ENCODE data around the gene PTPRN. TPM values are rescaled to one million over a fixed set of nuclear protein-coding genes. Genes with fewer than 3 reads are reported as not detected.

Gene PTPRN
- total and polyA plus RNA-seq, 4 donors: 0.11 to 2.6 (median 0.22) TPM

GRCh38 chr2:219335373-219335786, 26.2 kb upstream of the PTPRN start:
- ATAC-seq (ENCODE audit: insufficient read depth, low FRiP score): no peak
- Histone ChIP-seq H3K9me3 (ENCODE audit: control insufficient read depth in 4 of 4, insufficient read depth in 3 of 4, low read length in 3 of 4) (peaks cover 0 to 9% (median 0%) of the 10 kb centered on the region in 4 donors), H3K36me3 (ENCODE audit: control insufficient read depth in 4 of 4, insufficient read depth in 4 of 4, low read length in 4 of 4) (no peaks in the 10 kb centered on the region), H3K9ac (ENCODE audit: insufficient read depth in 1 of 2, low read length in 2 of 2) (no peak overlapping the region), H3K27me3 (ENCODE audit: control insufficient read depth in 3 of 3, insufficient read depth in 3 of 3, low read length in 2 of 3) (peaks cover 0 to 33% (median 17%) of the 10 kb centered on the region in 3 donors), H3K27ac (ENCODE audit: low read depth in 1 of 2, low read length in 1 of 2) (no peak overlapping the region), H3K4me1 (ENCODE audit: control insufficient read depth in 5 of 5, insufficient read depth in 5 of 5, low read length in 5 of 5) (no peaks in the 10 kb centered on the region), H3K4me3 (no peak overlapping the region)
- no peak for DNase-seq
- WGBS, 2 donors: 29 to 46% methylated on average over 5 of the region's 5 CpGs
- no peak for TF ChIP-seq CTCF (IDR thresholded peaks at IDR 0.05; ENCODE audit: control extremely low read depth, extremely low read depth)

GRCh38 chr2:219334076-219334475, 24.9 kb upstream of the PTPRN start:
- Histone ChIP-seq H3K9ac (ENCODE audit: insufficient read depth in 1 of 2, low read length in 2 of 2) (no peak overlapping the region), H3K27ac (ENCODE audit: low read depth in 1 of 2, low read length in 1 of 2) (no peak overlapping the region), H3K9me3 (ENCODE audit: control insufficient read depth in 4 of 4, insufficient read depth in 3 of 4, low read length in 3 of 4) (peaks cover 0 to 10% (median 0%) of the 10 kb centered on the region in 4 donors), H3K4me1 (ENCODE audit: control insufficient read depth in 5 of 5, insufficient read depth in 5 of 5, low read length in 5 of 5) (no peaks in the 10 kb centered on the region), H3K4me3 (no peak overlapping the region), H3K36me3 (ENCODE audit: control insufficient read depth in 4 of 4, insufficient read depth in 4 of 4, low read length in 4 of 4) (no peaks in the 10 kb centered on the region), H3K27me3 (ENCODE audit: control insufficient read depth in 3 of 3, insufficient read depth in 3 of 3, low read length in 2 of 3) (peaks cover 0 to 37% (median 19%) of the 10 kb centered on the region in 3 donors)
- no peak for TF ChIP-seq CTCF (IDR thresholded peaks at IDR 0.05; ENCODE audit: control extremely low read depth, extremely low read depth)
- ATAC-seq (ENCODE audit: insufficient read depth, low FRiP score): no peak
- no peak for DNase-seq
- WGBS, 2 donors: 69 to 97% methylated on average over 2 of the region's 2 CpGs

- no peaks in the 10 kb centered on the region for H3K36me3 ChIP-seq (ENCODE audit: control insufficient read depth in 4 of 4, insufficient read depth in 4 of 4, low read length in 4 of 4)
- no peak within 1 kb of the TSS for H3K4me3 ChIP-seq
- H3K27me3 ChIP-seq (ENCODE audit: control insufficient read depth in 3 of 3, insufficient read depth in 3 of 3, low read length in 2 of 3): peaks cover 0 to 40% (median 19%) of the 10 kb centered on the region in 3 donors
- H3K4me1 ChIP-seq (ENCODE audit: control insufficient read depth in 5 of 5, insufficient read depth in 5 of 5, low read length in 5 of 5): no peaks in the 10 kb centered on the region
- DNase-seq (no peak), ATAC-seq (ENCODE audit: insufficient read depth, low FRiP score) (no peak)
- no peak within 1 kb of the TSS for H3K27ac ChIP-seq (ENCODE audit: low read depth in 1 of 2, low read length in 1 of 2)
- H3K9ac ChIP-seq (ENCODE audit: insufficient read depth in 1 of 2, low read length in 2 of 2): no peak within 1 kb of the TSS
- no peak for TF ChIP-seq CTCF (IDR thresholded peaks at IDR 0.05; ENCODE audit: control extremely low read depth, extremely low read depth)
- WGBS, 2 donors: 10 to 12% methylated on average over 24 of the region's 24 CpGs
- H3K9me3 ChIP-seq (ENCODE audit: control insufficient read depth in 4 of 4, insufficient read depth in 3 of 4, low read length in 3 of 4): peaks cover 0 to 10% (median 0%) of the 10 kb centered on the region in 4 donors
Observed at GRCh38 chr2:219332542-219332941, 23.3 kb upstream of the PTPRN start, which contains the start of gene RESP18. Gene RESP18, minus strand, starts transcription at chr2:219332744.
